Measurements from ENCODE around the gene PAX8.

Gene PAX8

GRCh38 chr2:113211226-113212105, 67.3 kb downstream of the PAX8 start:
- Histone ChIP-seq H2AFZ (ENCODE audit: low read depth, low read length) (no peak overlapping the region), H4K20me1 (ENCODE audit: insufficient read depth, low read length) (no peaks in the 10 kb centered on the region), H3K79me2 (ENCODE audit: low read length) (no peaks in the 10 kb centered on the region), H3K36me3 (replicated peaks; ENCODE audit: low read depth, low read length) (no peaks in the 10 kb centered on the region), H3K4me1 (ENCODE audit: low read length) (no peaks in the 10 kb centered on the region), H3K27me3 (ENCODE audit: low read depth, low read length) (no peaks in the 10 kb centered on the region), H3K9me3 (ENCODE audit: insufficient read depth, low read length) (no peaks in the 10 kb centered on the region), H3K9ac (ENCODE audit: low read length) (no peak overlapping the region), H3K27ac (ENCODE audit: low read length) (no peak overlapping the region), H3K4me3 (ENCODE audit: low read length) (no peak overlapping the region), H3K4me2 (ENCODE audit: low read length) (no peak overlapping the region)
- no peak for TF ChIP-seq EZH2phosphoT487 (IDR thresholded peaks at IDR 0.05; ENCODE audit: low read depth)
- no peak for TF ChIP-seq CTCF (IDR thresholded peaks at IDR 0.05; ENCODE audit: low read depth, low read length)

GRCh38 chr2:113209646-113210171, 69.0 kb downstream of the PAX8 start:
- Histone ChIP-seq H3K4me1 (ENCODE audit: low read length) (no peaks in the 10 kb centered on the region), H3K9ac (ENCODE audit: low read length) (no peak overlapping the region), H4K20me1 (ENCODE audit: insufficient read depth, low read length) (no peaks in the 10 kb centered on the region), H2AFZ (ENCODE audit: low read depth, low read length) (no peak overlapping the region), H3K36me3 (replicated peaks; ENCODE audit: low read depth, low read length) (no peaks in the 10 kb centered on the region), H3K79me2 (ENCODE audit: low read length) (no peaks in the 10 kb centered on the region), H3K27ac (ENCODE audit: low read length) (no peak overlapping the region), H3K27me3 (ENCODE audit: low read depth, low read length) (no peaks in the 10 kb centered on the region), H3K9me3 (ENCODE audit: insufficient read depth, low read length) (no peaks in the 10 kb centered on the region), H3K4me2 (ENCODE audit: low read length) (no peak overlapping the region), H3K4me3 (ENCODE audit: low read length) (no peak overlapping the region)
- TF ChIP-seq EZH2phosphoT487 (IDR thresholded peaks at IDR 0.05; ENCODE audit: low read depth) (no peak), CTCF (IDR thresholded peaks at IDR 0.05; ENCODE audit: low read depth, low read length) (no peak)

GRCh38 chr2:113209011-113209645, 69.6 kb downstream of the PAX8 start:
- TF ChIP-seq EZH2phosphoT487 (IDR thresholded peaks at IDR 0.05; ENCODE audit: low read depth) = no peak
- TF ChIP-seq CTCF (IDR thresholded peaks at IDR 0.05; ENCODE audit: low read depth, low read length) = no peak
- Histone ChIP-seq H3K36me3 (replicated peaks; ENCODE audit: low read depth, low read length) (no peaks in the 10 kb centered on the region), H3K4me1 (ENCODE audit: low read length) (no peaks in the 10 kb centered on the region), H3K4me2 (ENCODE audit: low read length) (no peak overlapping the region), H3K9me3 (ENCODE audit: insufficient read depth, low read length) (no peaks in the 10 kb centered on the region), H4K20me1 (ENCODE audit: insufficient read depth, low read length) (no peaks in the 10 kb centered on the region), H3K79me2 (ENCODE audit: low read length) (no peaks in the 10 kb centered on the region), H3K27ac (ENCODE audit: low read length) (no peak overlapping the region), H3K27me3 (ENCODE audit: low read depth, low read length) (no peaks in the 10 kb centered on the region), H3K4me3 (ENCODE audit: low read length) (no peak overlapping the region), H2AFZ (ENCODE audit: low read depth, low read length) (no peak overlapping the region), H3K9ac (ENCODE audit: low read length) (no peak overlapping the region)

- H3K4me2 ChIP-seq (ENCODE audit: low read length) = no peak overlapping the region
- no peaks in the 10 kb centered on the region for H3K36me3 ChIP-seq (replicated peaks; ENCODE audit: low read depth, low read length)
- no peaks in the 10 kb centered on the region for H3K27me3 ChIP-seq (ENCODE audit: low read depth, low read length)
- H3K4me1 ChIP-seq (ENCODE audit: low read length) = no peaks in the 10 kb centered on the region
- no peaks in the 10 kb centered on the region for H3K79me2 ChIP-seq (ENCODE audit: low read length)
- no peaks in the 10 kb centered on the region for H4K20me1 ChIP-seq (ENCODE audit: insufficient read depth, low read length)
- no peak overlapping the region for H3K27ac ChIP-seq (ENCODE audit: low read length)
- H3K9me3 ChIP-seq (ENCODE audit: insufficient read depth, low read length) = no peaks in the 10 kb centered on the region
- H3K9ac ChIP-seq (ENCODE audit: low read length) = no peak overlapping the region
- no peak overlapping the region for H3K4me3 ChIP-seq (ENCODE audit: low read length)
- H2AFZ ChIP-seq (ENCODE audit: low read depth, low read length) = no peak overlapping the region
- TF ChIP-seq CTCF (IDR thresholded peaks at IDR 0.05; ENCODE audit: low read depth, low read length) = no peak
- no peak for TF ChIP-seq EZH2phosphoT487 (IDR thresholded peaks at IDR 0.05; ENCODE audit: low read depth)
Measured at GRCh38 chr2:113208396-113208795, 70.3 kb downstream of the PAX8 start.
